ENCODE measurements around the gene KIF11. TPM values are rescaled to one million over a fixed set of nuclear protein-coding genes. Genes with fewer than 3 reads are reported as not detected.

Gene KIF11
- total RNA-seq, 2 donors from 2014 or later: 36.5 to 55.7 TPM

DNA sequence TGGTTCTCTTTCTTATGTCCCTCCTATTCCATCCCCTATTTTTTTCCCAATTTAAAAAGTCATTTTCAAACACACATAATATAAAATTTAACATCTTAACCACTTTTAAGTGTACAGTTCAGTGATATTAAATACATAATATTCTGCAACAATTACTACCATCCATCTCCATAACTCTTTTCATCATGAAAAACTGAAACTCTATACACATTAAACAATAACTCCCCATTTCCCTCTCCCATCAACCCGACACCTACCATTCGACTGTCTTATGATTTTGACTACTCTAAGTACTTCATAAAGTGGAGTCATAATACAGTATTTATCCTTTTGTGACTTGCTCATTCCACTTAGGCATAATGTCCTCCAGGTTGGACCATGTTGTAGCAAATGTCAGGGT, 2.6 kb downstream of the KIF11 start:
- Histone ChIP-seq H3K27ac (ENCODE audit: low read depth, low read length) (no peak overlapping the region), H3K36me3 (ENCODE audit: control insufficient read depth, insufficient read depth, low read length) (no peaks in the 10 kb centered on the region), H3K4me3 (ENCODE audit: low read length) (peak overlapping the region; percentile 90), H3K9ac (ENCODE audit: extremely low read depth, low read length, poor library complexity, severe bottlenecking) (no peak overlapping the region), H3K4me1 (ENCODE audit: control insufficient read depth, insufficient read depth, low read length) (no peaks in the 10 kb centered on the region), H3K27me3 (ENCODE audit: control insufficient read depth, insufficient read depth, low read length, poor library complexity, severe bottlenecking) (no peaks in the 10 kb centered on the region), H3K9me3 (ENCODE audit: control insufficient read depth, low read length) (no peaks in the 10 kb centered on the region)
- TF ChIP-seq CTCF (conservative IDR thresholded peaks at IDR 0.05): no peak
- Mint-ChIP-seq H3K9me3 (no peaks in the 10 kb centered on the region), H3K27ac (no peak overlapping the region), H3K36me3 (ENCODE audit: low read depth) (peaks cover 5% of the 10 kb centered on the region), H3K27me3 (ENCODE audit: insufficient read depth) (no peaks in the 10 kb centered on the region), H3K4me1 (peaks cover 29% of the 10 kb centered on the region), H3K4me3 (peak overlapping the region; percentile 93)
- WGBS, 2 experiments (ENCODE audit: insufficient coverage in 1 of 2, insufficient read length in 1 of 2): 97 to 100% methylated on average over 2 of the region's 2 CpGs
- no peak for DNase-seq

DNA sequence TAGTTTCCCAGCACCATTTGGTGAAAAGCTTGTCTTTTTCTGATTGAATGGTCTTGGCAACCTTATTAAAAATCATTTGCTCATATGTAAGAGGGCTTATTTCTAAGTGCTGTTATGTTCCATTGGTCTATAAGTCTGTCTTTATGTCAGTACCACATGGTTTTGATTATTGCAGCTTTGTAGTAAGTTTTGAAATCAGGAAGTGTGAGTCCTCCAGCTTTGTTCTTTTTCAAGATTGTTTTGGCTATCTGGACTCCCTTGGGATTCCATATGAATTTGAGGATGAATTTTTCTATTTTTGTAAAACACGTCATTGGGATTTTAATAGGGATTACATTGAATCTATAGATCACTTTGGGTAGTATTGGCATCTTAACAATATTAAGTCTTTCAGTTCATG, 5.4 kb downstream of the KIF11 start:
- peaks cover 9% of the 10 kb centered on the region for H3K9me3 Mint-ChIP-seq
- Histone ChIP-seq H3K4me3 (ENCODE audit: low read length) (no peak overlapping the region), H3K4me1 (ENCODE audit: control insufficient read depth, insufficient read depth, low read length) (no peaks in the 10 kb centered on the region), H3K9ac (ENCODE audit: extremely low read depth, low read length, poor library complexity, severe bottlenecking) (no peak overlapping the region), H3K27me3 (ENCODE audit: control insufficient read depth, insufficient read depth, low read length, poor library complexity, severe bottlenecking) (no peaks in the 10 kb centered on the region), H3K36me3 (ENCODE audit: control insufficient read depth, insufficient read depth, low read length) (no peaks in the 10 kb centered on the region), H3K9me3 (ENCODE audit: control insufficient read depth, low read length) (no peaks in the 10 kb centered on the region), H3K27ac (ENCODE audit: low read depth, low read length) (no peak overlapping the region)
- peaks cover 16% of the 10 kb centered on the region for H3K4me1 Mint-ChIP-seq
- no peak overlapping the region for H3K4me3 Mint-ChIP-seq
- peaks cover 16% of the 10 kb centered on the region for H3K36me3 Mint-ChIP-seq (ENCODE audit: low read depth)
- H3K27ac Mint-ChIP-seq: peak overlapping the region; percentile 39
- H3K27me3 Mint-ChIP-seq (ENCODE audit: insufficient read depth): no peaks in the 10 kb centered on the region
- no peak for DNase-seq
- WGBS, 2 experiments (ENCODE audit: insufficient coverage in 1 of 2, insufficient read length in 1 of 2): 100% methylated on average over 1 of the region's 1 CpG
- no peak for TF ChIP-seq CTCF (conservative IDR thresholded peaks at IDR 0.05)

DNA sequence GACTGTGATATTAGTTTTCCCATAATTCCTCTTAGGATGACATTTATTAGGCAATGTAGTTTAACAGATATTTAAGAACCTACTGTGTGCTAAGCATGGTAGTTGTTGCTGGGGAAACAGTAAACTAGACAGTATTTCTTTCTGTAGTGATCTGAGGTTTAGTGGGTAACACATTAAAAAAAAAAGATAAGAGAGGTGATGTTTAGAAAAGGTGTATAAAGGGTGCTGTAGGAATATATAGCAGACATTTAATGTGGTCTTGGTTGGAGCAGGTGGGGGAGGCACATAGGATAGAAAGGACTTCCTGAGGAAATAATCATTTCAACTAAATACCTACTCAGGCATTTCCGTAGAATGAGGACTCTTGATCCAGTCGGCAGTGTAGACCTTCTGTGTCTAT, 11.9 kb downstream of the KIF11 start:
- no peaks in the 10 kb centered on the region for H3K27me3 Mint-ChIP-seq (ENCODE audit: insufficient read depth)
- peak overlapping the region; percentile 75 for H3K27ac Mint-ChIP-seq
- Histone ChIP-seq H3K27me3 (ENCODE audit: control insufficient read depth, insufficient read depth, low read length, poor library complexity, severe bottlenecking) (no peaks in the 10 kb centered on the region), H3K4me3 (ENCODE audit: low read length) (no peak overlapping the region), H3K9me3 (ENCODE audit: control insufficient read depth, low read length) (no peaks in the 10 kb centered on the region), H3K4me1 (ENCODE audit: control insufficient read depth, insufficient read depth, low read length) (no peaks in the 10 kb centered on the region), H3K36me3 (ENCODE audit: control insufficient read depth, insufficient read depth, low read length) (peaks cover 45% of the 10 kb centered on the region), H3K9ac (ENCODE audit: extremely low read depth, low read length, poor library complexity, severe bottlenecking) (no peak overlapping the region), H3K27ac (ENCODE audit: low read depth, low read length) (no peak overlapping the region)
- peaks cover 42% of the 10 kb centered on the region for H3K36me3 Mint-ChIP-seq (ENCODE audit: low read depth)
- peaks cover 9% of the 10 kb centered on the region for H3K9me3 Mint-ChIP-seq
- no peak overlapping the region for H3K4me3 Mint-ChIP-seq
- WGBS, 2 experiments (ENCODE audit: insufficient coverage in 1 of 2, insufficient read length in 1 of 2): 94 to 100% methylated on average over 2 of the region's 2 CpGs
- TF ChIP-seq CTCF (conservative IDR thresholded peaks at IDR 0.05): no peak
- no peak for DNase-seq
- H3K4me1 Mint-ChIP-seq: no peaks in the 10 kb centered on the region
